NCI-H1694 treated with DMSO at 0.1 percent for 48 hours (cell line): Measurements from ENCODE around the gene MAML3.
A peak's percentile ranks its signal among the peaks of the same experiment; 100 is the strongest.

Source experiments
- DNase-seq: peaks from one replicate; lab custom pipeline; 2025; lab: John Stamatoyannopoulos, UW

Gene MAML3

DNA sequence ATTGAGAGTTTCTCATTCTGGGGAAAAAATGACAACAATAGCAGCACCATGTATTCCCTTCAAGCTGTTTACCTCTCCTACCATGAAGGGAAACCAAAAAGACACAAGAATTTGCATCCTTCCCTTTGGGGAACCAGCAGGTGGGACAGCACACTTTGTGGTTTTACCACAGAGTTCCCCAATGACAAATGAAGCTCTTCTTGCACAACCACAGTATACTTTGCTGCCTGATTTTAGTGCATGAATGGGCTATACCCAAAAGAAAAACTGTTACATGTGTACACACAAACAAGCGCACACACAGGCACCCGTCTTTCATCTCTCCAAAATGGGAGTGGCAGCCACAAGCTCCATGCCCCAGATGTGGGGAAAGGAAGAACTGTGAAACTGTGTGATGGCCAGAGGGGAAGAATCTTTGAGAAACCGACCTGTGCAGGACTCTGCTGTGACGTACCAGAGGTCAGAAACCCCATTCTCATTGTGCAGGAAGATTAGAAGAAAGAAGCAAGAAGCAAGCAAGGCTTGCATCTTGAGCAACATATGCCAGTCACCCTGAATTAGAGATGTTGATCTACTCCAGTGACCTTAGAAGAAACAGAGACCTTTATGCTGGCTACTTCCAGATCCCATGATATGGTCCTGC, 2.7 kb upstream of the MAML3 start:
- no peak for DNase-seq

DNA sequence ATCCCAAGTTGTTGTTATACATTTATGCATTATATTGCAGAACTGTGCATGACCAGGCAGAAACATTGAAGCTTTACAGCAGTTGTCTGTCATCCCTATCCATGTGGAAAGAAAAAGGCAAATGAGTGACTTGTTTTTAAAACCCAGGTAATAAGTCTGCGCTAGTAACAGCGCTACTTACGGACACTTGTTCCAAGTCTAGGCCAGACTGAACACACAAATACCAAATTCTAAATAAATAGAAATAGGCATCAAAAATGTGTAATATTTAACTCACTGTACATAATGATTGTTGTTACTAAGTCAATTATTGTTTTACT, 548 bp upstream of the MAML3 start:
- DNase-seq = peak; percentile 55

DNA sequence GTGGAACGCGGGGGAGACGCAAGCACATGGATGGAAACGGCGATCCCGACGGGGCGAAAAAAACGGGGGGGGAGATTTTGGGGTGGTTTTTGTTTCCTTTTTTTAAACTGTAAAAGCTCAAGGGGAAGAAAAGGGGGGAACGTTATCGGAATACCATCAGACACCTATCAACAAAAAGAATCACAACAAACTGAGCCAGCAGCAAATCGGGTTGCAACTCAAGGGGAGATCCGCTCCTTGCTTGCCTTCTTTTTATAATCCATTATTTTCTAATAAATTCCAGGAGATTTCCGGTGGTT, 616 bp downstream of the MAML3 start:
- DNase-seq = no peak

DNA sequence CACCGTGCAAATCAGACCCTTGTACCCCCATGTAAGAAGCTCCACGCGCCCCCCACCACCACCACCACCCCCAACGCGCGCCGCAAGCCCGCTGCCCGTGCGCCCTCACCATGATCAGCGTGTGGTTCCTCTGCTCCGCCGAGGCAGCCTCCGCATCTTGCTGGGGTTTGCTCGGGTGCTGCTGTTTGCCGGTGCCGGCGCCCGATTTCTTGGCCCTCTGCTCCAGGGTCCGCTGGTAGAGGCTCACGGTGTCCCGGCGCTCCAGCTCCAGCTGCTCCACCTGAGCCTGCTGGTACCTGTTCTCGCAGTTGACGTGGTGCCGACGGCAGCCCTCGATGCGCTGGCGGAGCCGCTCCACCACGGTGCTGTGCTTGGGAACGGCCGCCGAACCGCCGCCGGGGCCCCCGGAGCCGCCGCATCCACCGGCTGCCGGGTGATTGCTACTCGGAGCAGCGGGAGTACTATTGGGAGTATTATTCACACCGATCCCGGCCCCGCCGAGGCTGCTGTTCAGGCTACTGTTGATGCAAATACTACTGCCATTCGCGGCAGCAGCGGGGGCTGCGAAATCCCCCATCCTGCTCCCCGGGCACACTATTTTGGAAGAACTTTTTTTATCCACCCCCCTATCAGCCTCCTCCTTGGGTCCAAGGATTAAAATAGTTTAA, 1.1 kb downstream of the MAML3 start:
- no peak for DNase-seq

DNA sequence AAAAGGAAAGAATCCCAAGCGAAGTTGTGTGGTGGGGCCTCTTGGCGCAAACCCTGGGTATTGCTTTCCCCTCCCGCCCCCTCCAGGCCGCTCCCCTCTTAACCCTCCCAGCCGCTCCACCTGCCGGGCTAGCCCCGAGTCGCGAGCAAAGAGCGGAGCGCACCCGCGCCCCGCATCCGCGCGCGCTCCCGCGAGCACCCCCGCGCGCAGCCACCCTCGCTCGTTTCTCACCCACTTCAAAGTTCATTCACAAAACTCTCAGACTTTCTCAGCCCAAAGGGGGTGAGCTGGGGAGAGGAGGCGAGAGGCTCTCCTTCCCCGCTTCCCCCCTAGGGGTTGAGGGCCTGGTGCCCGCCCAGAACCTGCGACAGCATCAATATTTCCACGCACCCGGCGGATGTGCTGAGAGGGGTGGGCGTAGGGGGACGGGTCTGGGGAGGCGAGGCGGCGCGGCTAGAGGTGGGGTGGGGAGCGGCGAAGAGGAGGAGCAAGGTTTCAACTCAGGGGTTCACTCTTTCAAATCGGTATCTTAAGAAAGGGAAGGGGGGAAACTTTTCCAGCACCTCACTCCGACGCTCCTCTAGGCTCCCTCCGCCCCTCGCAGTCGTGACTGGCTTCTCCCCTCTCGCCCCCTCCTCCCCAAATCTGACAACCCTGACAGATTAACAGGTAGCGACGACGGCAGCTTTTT, 1.8 kb downstream of the MAML3 start:
- DNase-seq = peak; percentile 58

DNA sequence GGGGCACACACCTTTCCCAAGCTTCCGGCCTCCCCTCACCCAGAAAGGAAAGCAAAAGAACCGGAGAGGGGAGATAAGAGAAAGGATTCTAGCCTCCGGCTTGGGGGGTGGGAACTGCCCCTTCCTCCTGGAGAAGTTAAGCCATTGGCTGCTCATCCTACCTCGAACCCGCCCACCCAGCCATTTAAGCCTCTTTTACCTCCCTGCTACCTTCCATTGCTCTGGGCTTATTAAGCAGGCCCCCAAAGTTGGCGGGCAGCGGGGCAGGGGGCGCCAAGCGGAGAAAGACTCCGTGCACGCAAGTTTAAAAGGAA, 2.3 kb downstream of the MAML3 start:
- peak; percentile 91 for DNase-seq

DNA sequence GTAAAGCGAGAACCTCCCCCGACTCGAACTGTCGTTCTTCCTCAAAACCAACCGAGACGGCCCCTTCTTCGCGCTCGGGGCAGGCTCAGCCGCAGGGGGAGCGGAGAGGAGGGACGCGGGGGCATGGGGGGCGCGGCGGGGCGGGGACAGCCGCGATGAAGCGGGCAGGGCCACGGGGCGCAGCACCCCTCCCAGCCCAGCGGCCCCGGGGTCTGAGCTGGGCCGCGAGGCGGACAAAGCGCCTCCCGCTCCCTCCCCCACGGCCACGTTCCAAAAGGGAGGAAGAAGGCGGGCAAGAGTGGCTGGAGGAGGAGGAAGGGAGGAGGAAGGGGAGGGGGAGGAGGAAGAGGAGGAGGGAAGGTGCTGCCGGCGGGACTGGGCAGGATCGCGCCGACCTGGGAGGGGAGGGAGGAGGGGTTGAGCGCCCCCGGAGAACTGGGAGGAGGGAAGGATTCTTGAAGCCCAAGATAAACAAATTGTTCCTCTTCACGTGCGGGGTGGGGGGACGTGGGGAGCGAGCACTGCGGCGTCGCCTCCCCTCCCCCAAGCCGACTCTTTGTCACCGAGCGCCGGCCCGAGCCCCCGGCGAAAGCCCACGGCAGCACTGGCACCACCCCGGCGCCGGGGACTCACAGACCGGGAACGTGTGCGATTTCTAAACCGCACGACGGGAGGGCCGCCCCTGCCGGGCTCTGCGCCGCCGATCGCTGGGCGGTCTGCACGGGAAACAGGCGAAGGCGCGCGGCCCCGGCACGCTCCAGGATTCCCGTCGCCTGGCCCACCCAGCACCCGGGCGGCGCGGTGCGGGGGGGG, 2.9 kb downstream of the MAML3 start:
- DNase-seq = peak; percentile 72

DNA sequence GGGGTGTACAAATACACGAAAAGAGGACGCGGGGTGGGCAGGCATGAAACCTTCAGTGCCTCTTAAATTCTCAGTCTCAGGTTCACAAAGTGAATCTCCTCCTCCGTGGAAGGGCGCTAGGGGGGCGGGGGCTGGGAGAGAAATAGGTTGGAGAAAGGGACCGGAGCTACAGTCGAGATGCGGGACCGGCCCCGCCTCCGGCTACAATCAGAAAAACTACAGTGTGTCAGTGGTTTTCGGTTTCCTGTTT, 3.4 kb downstream of the MAML3 start:
- DNase-seq = no peak

DNA sequence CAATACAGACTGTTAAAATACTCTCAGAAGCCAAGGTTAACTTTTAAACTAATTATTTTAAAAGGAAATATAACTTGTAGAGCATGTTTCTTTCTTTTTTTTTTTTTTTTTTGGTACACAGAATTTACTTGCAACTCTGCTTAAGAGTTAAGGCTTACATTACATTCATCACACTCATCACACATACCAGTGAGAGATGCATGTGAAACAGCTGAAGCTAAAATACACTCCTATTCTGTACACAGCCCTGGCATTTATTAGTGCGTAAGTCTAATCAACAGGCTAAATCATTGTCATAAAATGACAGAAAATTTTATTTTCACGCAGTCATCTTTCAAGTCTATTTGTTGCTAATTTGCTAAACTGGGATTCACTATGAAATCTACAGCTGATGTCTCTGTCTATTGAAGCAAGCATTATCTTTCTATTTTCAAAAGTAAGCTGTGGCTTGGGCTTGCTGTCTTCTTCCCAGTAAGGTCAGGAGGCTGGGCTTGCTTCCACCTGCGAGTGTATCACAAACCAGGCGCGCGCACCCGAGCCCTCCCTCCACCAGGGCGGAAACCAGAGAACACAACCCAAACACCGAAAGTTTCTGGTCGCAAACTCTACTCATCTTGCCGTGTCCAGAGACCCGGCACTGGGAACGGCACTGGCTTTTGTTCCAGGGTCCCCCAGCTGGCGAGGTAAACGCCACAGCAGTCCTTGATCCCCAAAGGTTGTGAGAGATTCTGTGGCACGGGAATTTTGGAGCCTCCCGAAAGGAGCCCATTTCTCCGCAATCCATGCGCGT, 3.9 kb downstream of the MAML3 start:
- peak; percentile 7 for DNase-seq

DNA sequence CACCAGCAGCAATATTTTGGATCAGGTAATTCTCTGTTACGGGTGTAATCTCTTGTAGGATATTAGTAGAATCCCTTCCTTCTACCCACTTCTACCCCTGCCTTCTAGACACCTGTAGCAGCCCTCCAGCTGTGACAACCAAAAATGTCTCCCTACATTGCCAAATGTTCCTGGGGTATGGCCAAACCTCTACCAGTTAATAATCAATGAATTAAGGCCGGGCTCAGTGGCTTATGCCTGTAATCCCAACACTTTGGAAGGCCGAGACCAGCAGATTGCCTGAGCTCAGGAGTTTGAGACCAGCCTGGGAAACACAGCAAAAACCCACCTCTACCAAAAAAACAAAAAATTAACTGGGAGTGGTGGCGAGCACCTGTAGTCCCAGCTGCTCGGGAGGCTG, 9.9 kb downstream of the MAML3 start:
- DNase-seq = no peak

DNA sequence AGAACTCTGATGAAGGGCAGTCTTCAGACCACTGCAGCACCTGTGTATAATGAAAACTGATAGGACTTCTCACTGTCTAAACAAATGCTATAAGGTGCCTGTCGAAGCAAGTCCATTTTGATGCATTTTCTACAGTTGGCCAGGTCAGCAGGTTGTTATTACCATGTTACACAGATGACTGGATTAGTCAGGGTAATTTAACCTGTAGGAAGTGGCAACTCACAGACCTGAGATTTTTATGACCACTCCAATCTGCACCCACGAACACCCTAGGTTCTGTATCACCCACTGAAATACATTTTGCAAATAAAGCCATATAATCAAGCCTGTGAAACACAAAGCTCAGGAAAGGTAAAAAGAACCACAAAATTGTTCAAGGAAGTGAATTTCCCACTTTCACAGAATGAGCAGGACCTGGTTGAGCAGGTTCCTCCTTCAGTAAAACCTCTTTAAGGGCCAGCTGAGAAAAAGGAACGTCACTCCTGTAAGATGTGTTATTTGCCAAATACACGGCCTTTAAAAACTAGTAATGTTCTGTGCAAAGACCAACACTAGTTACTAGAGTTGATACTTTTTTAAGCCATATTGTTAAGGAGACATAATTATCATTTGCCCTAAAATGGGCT, 12.7 kb downstream of the MAML3 start:
- DNase-seq = no peak

DNA sequence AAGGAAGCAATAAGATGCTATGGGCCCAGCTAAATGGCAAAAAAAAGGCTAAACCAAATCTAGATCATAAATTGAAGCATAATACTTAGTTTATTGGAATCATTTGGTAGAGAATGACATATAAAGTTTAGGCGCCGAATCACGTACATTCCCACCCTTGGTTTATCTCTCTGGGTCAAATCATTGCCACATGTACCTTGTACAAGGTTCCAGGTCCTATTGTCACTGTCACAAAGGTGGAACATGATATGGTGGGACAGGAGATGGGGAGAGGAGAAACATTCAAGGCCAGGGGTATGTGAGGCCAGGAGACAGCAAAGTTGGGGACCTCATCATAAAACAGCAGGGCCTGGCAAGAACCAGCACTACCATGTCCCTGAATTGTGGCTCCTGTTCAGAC, 13.4 kb downstream of the MAML3 start:
- DNase-seq = no peak

DNA sequence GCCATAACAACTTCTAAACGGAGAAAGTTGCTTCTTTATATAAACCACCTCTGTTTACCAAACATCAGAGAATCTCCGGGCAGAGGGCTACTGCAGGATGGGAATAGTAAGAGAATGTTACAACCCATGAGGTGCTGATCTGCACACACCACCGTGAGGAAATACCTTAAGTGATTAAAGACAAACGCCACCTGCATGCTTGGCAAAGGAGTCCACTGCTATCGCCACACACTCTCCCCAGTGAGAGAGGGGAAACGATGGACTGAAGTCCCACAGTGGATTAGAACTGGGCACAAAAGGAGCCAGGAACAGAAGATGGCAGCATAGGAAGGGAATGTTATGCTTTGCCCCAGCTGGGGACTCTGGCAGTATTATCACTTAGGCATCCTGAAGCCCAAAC, 15.6 kb downstream of the MAML3 start:
- DNase-seq = no peak

DNA sequence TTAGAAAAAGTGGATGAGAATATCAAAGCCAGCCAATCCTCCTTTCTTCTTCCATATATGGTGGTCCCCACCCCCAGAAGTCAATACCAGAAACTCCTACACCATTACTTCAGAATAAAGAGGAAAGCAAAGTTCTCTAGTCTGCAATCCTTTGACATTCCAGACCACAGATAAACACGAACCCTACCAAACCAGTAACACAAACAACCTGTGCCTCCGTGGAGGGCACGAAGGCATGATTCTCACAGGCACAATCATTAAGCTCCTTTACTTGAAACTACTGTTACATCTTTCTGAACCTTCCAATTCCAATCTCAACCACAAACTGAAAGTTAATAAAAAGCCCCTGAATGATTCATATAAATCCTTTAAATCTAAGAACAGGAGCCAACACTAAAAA, 16.3 kb downstream of the MAML3 start:
- no peak for DNase-seq

DNA sequence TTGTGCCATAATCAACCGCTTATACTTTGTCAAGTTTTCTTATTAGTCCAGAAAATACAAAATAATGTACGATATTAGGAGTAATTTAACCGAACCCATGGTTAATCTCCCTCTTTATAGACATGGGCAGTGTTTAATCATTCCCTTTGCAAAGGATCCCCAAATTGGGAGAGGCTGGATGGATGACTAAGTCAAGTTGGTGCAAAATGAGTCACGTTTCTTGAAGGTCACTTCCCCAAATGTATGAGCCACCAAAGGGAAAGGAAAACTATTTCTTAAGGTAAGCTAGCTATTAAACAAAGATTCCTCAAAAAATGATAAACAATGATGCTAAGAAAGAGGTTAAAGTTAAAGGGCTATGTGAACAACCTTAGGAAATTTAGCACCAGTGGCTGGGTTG, 17.5 kb downstream of the MAML3 start:
- DNase-seq = no peak

DNA sequence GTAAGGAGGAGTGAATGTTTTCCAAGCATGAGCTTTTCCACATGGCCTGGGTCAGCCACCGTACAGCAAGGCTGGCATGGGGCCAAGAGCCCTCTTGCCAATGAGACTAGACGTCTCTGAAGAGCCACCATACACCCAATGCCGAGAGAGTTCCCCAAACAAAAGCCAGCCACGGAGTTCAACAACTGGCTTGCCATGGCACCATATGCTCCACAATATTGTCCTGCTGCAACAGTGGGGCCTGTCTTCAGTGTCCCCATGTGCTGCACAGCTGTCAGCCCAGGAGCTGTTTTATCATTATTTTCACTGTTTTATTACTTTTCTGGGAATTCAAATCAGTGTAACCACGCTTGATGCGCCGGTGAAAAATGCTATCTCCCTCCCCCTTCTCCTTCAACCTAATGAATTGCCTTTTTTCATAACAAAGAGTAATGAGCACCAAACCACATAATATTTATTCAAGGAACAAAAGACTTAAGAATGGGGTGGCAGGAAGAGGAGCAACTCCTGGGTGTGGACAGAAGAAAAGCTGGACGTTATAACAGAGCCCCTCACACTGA, 18.4 kb downstream of the MAML3 start:
- DNase-seq = peak; percentile 94

DNA sequence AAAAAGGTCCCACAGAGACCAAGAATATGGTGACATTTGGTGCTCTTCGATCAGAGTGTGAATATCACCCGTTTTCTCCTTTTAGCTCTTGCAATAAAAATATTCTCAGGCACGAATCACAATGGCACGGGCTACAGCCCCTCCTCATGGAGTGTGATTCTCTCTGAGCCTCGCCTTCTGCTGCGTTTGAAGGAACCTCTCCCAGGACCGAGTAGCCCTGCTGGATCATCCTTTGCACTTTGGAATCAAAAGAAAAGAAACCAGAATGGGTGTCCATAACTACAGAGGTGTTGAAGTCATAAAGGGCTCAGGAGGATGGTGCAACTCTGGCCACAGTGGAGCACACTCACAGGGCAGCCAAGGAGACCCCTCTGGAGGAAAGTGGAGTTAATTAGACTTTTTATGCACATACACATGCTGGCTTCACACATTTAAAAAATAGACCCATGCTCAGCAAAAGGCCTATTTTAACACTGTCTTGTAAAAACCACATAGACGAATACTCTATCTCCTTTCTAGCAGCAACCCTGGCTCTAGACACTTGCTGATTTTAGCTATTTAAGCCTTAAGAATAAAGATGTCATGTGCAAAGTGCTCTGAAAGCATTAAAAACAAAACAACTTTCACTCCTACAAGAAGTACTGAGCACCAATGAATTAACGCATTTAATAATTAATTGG, 19.1 kb downstream of the MAML3 start:
- DNase-seq = no peak

DNA sequence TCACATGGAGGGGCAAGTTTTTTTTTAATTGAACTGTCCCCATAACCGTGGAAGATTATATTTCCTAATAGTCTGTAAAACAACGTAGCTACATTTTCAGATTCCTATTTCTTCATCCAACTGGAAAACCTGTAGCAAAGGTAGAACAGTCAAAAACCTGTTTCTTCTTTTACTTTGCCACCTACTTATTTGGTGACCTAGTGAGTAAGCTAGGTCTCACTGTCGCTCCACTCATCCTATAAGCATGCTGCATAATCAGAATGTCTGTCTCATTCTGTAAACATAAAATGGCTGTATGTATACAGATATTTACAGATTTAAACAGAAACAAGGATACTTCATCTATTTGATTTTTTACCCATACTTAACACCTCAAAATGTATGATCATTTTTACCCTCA, 20.4 kb downstream of the MAML3 start:
- no peak for DNase-seq

DNA sequence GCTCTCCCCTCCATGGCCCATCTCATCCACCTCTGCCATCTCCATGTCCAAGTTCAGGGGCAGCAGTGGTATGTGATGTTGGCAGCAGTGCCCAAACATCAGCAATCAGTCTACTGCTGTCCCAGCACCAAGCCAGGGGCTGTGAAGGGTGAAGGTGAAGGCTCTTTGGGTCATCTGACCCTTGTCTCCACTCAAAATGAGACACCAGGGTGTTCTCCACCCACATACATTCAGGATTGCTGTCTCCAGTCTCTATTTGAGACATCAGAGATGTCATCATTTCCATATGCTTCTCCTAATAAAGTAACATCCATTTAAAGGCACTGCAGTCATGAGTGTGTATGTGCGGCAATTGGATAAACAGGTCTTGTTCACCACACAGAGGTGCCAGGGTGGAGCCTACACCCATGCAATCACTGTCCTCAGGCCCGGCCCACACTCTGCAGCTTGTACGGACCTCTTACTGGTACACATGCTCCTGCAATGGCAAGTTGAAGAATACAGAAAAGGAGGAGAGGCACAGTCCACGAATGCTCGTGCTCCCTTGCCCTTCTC, 22.2 kb downstream of the MAML3 start:
- DNase-seq = no peak

DNA sequence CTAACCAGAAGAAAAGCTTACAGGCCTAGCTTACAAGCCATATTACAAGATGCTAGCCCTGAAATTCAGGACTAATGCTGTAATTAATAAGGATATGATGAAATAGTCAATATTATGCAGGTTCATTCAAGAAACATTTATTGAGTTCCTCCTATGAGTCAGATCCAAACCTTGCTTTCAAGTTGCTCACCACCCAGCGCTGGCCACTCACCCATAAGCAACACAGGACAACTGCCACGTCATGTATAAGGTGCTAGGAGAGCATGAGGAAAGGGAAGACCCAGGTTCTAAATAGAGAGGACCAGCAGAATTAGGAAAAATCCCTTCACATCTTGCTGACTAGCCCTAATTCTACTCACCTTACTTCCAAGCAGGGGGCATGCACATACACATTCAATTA, 23.3 kb downstream of the MAML3 start:
- DNase-seq = no peak

DNA sequence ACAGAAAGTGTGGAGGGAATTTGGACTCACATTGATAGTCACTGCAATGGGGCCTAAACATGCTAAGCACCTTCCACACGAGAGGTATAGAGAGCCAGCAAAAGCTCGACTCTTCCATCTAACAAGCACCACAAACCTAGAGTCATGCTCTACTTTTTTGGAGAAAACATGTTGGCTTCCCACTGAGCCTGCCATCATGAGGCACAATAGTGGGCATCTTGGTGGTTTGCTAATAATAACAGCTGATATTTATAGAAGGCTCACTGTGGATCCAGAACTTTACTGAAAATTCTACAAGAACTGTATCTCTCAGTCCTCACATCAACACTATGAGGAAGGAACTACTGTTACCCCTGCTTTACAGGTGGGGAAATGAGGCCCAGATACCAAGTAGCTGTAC, 26.6 kb downstream of the MAML3 start:
- no peak for DNase-seq
